Measurements from ENCODE around the gene CCDC59.

Gene CCDC59

DNA sequence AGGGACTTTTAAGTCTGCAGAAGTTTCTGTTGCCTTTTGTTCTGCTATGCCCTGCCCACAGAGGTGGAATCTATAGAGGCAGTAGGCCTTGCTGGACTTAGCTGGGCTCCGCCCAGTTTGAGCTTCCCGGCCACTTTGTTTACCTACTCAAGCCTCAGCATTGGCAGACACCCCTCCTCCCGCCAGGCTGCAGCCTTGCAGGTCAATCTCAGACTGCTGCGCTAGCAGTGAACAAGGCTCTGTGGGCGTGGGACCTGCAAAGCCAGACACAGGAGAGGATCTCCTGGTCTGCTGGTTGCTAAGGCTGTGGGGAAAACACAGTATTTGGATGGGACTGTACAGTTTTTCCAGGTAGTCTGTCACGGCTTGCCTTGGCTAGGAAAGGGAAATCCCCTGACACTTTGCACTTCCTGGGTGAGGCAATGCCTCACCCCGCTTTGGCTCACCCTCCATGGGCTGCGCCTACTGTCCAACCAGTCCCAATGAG, 43.7 kb downstream of the CCDC59 start:
- FAIRE-seq = no peak
